Neutrophil (primary cell): ENCODE data around the gene TSPAN11.

Source experiments
- H3K27ac ChIP-seq: fragments of 200-600 bp; sonication (generic); 2 replicates; pipeline ENCODE4 v1.5.1; 2016; ENCODE audit warnings: mild to moderate bottlenecking, moderate library complexity
- H3K27me3 ChIP-seq: fragments of 200-600 bp; sonication (generic); 2 replicates; pipeline ENCODE4 v1.6.0; 2016; ENCODE audit warnings: mild to moderate bottlenecking
- H3K36me3 ChIP-seq: fragments of 200-600 bp; sonication (generic); 2 replicates; pipeline ENCODE4 v1.5.1; 2017
- H3K4me1 ChIP-seq, 2 experiments: fragments of 200-600 bp in 1 of 2; sonication (generic) in 1 of 2; 1 replicate in 1 of 2; 2 replicates in 1 of 2; pipeline versions ENCODE4 v1.5.1 to v1.6.1; 2013 to 2016; ENCODE audit warnings: low read depth in 1 of 2, low read length in 1 of 2, mild to moderate bottlenecking in 1 of 2, moderate library complexity in 1 of 2; ENCODE audit not compliant: control insufficient read depth in 1 of 2, insufficient read depth in 1 of 2
- H3K4me3 ChIP-seq, 2 experiments: fragments of 200-600 bp in 1 of 2; sonication (generic) in 1 of 2; 1 replicate in 1 of 2; 2 replicates in 1 of 2; pipeline ENCODE4 v1.5.1; 2013 to 2016; ENCODE audit warnings: low read depth in 1 of 2, low read length in 1 of 2, mild to moderate bottlenecking in 1 of 2, moderate library complexity in 1 of 2
- H3K9me3 ChIP-seq: fragments of 200-600 bp; sonication (generic); 2 replicates; pipeline ENCODE4 v1.5.1; 2016
- TF ChIP-seq, protein P1 (sequence below): fragments of 200-600 bp; sonication (generic); IDR thresholded peaks from 2 replicates; pipeline ENCODE4 v1.5.1; 2016; ENCODE audit warnings: antibody characterized with exemption

The TSPAN11 gene

DNA sequence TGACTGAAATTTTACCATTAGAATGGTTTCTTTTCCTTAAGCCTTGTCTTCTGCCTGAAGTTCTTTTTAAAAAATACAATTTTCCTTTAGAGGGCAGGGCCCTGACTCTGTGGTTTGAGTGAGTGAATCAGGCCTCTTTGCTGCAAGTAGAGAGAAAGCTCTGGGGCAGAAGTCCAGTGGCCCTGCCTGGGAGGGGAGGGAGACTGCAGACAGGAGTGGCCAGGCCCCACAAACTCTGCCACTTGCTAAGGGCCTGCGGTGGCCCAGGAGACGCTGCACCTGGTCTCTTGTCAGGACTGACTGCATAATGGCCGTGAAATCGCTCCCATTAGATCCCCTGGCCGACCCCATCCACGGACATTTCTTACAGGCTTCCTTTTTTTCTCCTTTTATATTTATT lies 25.5 kb downstream of the TSPAN11 start:
- Histone ChIP-seq H3K4me3 (no peak overlapping the region), H3K27ac (no peak overlapping the region), H3K9me3 (no peaks in the 10 kb centered on the region), H3K4me1 (no peaks in the 10 kb centered on the region), H3K27me3 (no peaks in the 10 kb centered on the region), H3K36me3 (no peaks in the 10 kb centered on the region)
- TF ChIP-seq, protein P1, sequence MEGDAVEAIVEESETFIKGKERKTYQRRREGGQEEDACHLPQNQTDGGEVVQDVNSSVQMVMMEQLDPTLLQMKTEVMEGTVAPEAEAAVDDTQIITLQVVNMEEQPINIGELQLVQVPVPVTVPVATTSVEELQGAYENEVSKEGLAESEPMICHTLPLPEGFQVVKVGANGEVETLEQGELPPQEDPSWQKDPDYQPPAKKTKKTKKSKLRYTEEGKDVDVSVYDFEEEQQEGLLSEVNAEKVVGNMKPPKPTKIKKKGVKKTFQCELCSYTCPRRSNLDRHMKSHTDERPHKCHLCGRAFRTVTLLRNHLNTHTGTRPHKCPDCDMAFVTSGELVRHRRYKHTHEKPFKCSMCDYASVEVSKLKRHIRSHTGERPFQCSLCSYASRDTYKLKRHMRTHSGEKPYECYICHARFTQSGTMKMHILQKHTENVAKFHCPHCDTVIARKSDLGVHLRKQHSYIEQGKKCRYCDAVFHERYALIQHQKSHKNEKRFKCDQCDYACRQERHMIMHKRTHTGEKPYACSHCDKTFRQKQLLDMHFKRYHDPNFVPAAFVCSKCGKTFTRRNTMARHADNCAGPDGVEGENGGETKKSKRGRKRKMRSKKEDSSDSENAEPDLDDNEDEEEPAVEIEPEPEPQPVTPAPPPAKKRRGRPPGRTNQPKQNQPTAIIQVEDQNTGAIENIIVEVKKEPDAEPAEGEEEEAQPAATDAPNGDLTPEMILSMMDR = no peak

- Histone ChIP-seq H3K4me1 (no peaks in the 10 kb centered on the region), H3K4me3 (no peak overlapping the region), H3K9me3 (no peaks in the 10 kb centered on the region), H3K36me3 (no peaks in the 10 kb centered on the region), H3K27me3 (no peaks in the 10 kb centered on the region), H3K27ac (no peak overlapping the region)
- TF ChIP-seq, protein P1 = no peak
These were observed 26.7 kb downstream of the TSPAN11 start for GRCh38 chr12:30953257-30953656.

DNA sequence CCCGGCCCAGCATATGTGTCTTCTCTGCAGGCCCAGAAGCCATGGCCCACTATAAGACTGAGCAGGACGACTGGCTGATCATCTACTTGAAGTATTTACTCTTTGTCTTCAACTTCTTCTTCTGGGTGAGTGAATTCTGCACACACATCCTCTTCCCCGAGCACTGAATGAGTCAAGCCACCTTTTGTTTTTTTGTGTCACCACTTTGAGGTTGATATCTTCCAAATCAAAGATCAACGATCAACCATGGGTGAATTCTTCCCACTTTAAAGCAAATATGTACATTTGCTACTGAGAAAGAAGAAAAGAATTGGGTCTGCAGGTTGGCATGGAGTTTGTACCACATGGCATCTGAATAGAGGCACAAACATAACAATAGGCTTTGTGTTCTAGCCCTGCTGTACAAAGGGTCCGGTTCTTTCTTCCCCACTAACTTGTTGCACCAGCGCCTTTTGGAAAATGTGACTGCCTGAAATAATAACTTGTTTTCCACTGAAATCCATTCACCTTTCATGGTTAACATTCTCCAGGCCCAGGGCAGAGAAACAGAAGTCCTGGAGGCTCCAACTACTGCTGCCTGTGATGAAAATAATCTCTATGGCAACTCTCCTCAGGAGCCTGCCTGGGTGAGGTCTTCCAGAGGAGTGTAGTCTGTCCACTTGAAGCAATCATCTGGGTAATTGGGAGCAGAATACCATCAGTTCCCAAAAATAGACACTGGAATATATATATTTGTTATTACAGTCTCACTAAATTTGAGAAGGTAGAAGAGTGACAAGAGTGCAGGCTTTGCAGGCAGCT lies 27.6 kb downstream of the TSPAN11 start:
- H3K4me1 ChIP-seq = no peaks in the 10 kb centered on the region
- no peaks in the 10 kb centered on the region for H3K27me3 ChIP-seq
- H3K27ac ChIP-seq = no peak overlapping the region
- TF ChIP-seq, protein P1 = no peak
- H3K36me3 ChIP-seq = no peaks in the 10 kb centered on the region
- H3K4me3 ChIP-seq = no peak overlapping the region
- H3K9me3 ChIP-seq = no peaks in the 10 kb centered on the region

GRCh38 chr12:30955214-30955613 lies 28.7 kb downstream of the TSPAN11 start:
- Histone ChIP-seq H3K36me3 (no peaks in the 10 kb centered on the region), H3K9me3 (no peaks in the 10 kb centered on the region), H3K4me1 (no peaks in the 10 kb centered on the region), H3K27me3 (no peaks in the 10 kb centered on the region), H3K4me3 (no peak overlapping the region), H3K27ac (no peak overlapping the region)
- TF ChIP-seq, protein P1 = no peak

DNA sequence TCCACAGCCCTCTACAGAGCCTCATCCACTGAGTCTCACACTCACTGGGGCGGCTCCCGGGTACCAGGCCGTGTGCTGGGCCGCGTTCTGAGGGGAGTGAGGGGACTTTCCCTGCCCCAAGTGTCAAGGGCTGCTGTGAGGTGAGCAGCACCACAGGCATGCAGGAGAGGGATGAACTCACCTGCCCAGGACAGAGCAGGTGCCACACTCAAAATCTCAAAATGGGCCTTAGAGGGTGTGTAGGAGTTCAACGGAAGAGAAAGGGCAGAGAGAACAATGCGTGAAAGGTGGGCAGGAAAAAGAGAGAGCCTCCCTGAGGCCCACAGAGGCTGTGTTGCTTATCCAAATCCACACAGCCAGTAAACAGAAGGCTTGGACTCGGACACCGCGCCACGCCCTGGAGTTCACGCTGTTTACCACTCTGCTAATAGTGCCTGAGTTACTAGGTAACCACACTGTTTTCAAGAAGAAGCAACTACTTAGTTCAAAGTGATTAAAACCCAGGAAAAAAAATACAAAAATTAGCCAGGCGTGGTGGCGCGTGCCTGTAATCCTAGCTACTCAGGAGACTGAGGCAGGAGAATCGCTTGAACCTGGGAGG lies 32.7 kb downstream of the TSPAN11 start:
- H3K9me3 ChIP-seq = no peaks in the 10 kb centered on the region
- no peaks in the 10 kb centered on the region for H3K36me3 ChIP-seq
- H3K27me3 ChIP-seq = no peaks in the 10 kb centered on the region
- no peak overlapping the region for H3K4me3 ChIP-seq
- TF ChIP-seq, protein P1 = no peak
- H3K4me1 ChIP-seq = no peaks in the 10 kb centered on the region
- H3K27ac ChIP-seq = no peak overlapping the region
